ENCODE results near the gene BRD2. TPM values are rescaled to one million over a fixed set of nuclear protein-coding genes. Genes with fewer than 3 reads are reported as not detected.

Gene BRD2
- total RNA-seq, 8 experiments from 2014 or later: 124 to 401 (median 193) TPM

GRCh38 chr6:33017694-33018353 lies 49.4 kb downstream of the BRD2 start:
- WGBS, 10 experiments: 40 to 93% (median 77%) methylated on average over 1 to 3 of the region's 3 CpGs; no CpG with 5 or more reads in 1 of the 10 experiments
- H3K27ac ChIP-seq: no peak overlapping the region

GRCh38 chr6:33018418-33018817 lies 50.0 kb downstream of the BRD2 start:
- Histone ChIP-seq H3K27ac (no peak overlapping the region), H3K4me1 (replicated peaks in 1 of 2) (peaks cover 0 to 2% of the 10 kb centered on the region in 2 donors), H3K4me3 (no peak overlapping the region)
- no peak for ATAC-seq (replicated peaks in 6 of 8)
- in situ Hi-C loops (cut with MboI; ENCODE audit: low pct_unique_long_range_greater_than_20kb in 2 of 9, low sequenced_read_pairs in 9 of 9, unreplicated experiment in 9 of 9): loop anchor here in 6 of 9 experiments (10.0 to 25.0 kb wide), 3 partner anchors 119 to 226 kb away; no protein-coding TSS in a partner anchor

More at GRCh38 chr6:33017694-33018353, 49.4 kb downstream of the BRD2 start:
- peaks cover 0 to 2% of the 10 kb centered on the region in 2 donors for H3K4me1 ChIP-seq (replicated peaks in 1 of 2)
- H3K4me3 ChIP-seq: no peak overlapping the region
- in situ Hi-C loops (cut with MboI; ENCODE audit: low pct_unique_long_range_greater_than_20kb in 2 of 9, low sequenced_read_pairs in 9 of 9, unreplicated experiment in 9 of 9): loop anchor here in 6 of 9 experiments (10.0 to 25.0 kb wide), 3 partner anchors 119 to 227 kb away; no protein-coding TSS in a partner anchor
- no peak for ATAC-seq (replicated peaks in 6 of 8)

GRCh38 chr6:33018904-33019303 lies 50.5 kb downstream of the BRD2 start:
- in situ Hi-C loops (cut with MboI; ENCODE audit: low pct_unique_long_range_greater_than_20kb in 2 of 9, low sequenced_read_pairs in 9 of 9, unreplicated experiment in 9 of 9): loop anchor here in 6 of 9 experiments (10.0 to 25.0 kb wide), 3 partner anchors 118 to 226 kb away; no protein-coding TSS in a partner anchor
- ATAC-seq (replicated peaks in 6 of 8): peak in 3 of 8 experiments; percentile 87 to 93 (median 91)

GRCh38 chr6:33019372-33019771 lies 51.0 kb downstream of the BRD2 start:
- ATAC-seq (replicated peaks in 6 of 8): peak in 3 of 8 experiments; percentile 21 to 42 (median 37)
- in situ Hi-C loops (cut with MboI; ENCODE audit: low pct_unique_long_range_greater_than_20kb in 2 of 9, low sequenced_read_pairs in 9 of 9, unreplicated experiment in 9 of 9): loop anchor here in 6 of 9 experiments (10.0 to 25.0 kb wide), 3 partner anchors 118 to 225 kb away; no protein-coding TSS in a partner anchor
- Histone ChIP-seq H3K27ac (no peak overlapping the region), H3K4me1 (replicated peaks in 1 of 2) (peaks cover 0 to 2% of the 10 kb centered on the region in 2 donors), H3K4me3 (no peak overlapping the region)

More at GRCh38 chr6:33018904-33019303, 50.5 kb downstream of the BRD2 start:
- 0 to 65% (median 21%) methylated on average over 2 to 6 of the region's 6 CpGs; no CpG with 5 or more reads in 1 of the 10 experiments for WGBS, 10 experiments
- H3K4me3 ChIP-seq: no peak overlapping the region
- H3K4me1 ChIP-seq (replicated peaks in 1 of 2): peaks cover 0 to 2% of the 10 kb centered on the region in 2 donors
- H3K27ac ChIP-seq: no peak overlapping the region

GRCh38 chr6:33021917-33022316 lies 53.5 kb downstream of the BRD2 start:
- Histone ChIP-seq H3K27ac (no peak overlapping the region), H3K4me1 (replicated peaks in 1 of 2) (no peaks in the 10 kb centered on the region), H3K4me3 (no peak overlapping the region)
- in situ Hi-C loops (cut with MboI; ENCODE audit: low pct_unique_long_range_greater_than_20kb in 2 of 9, low sequenced_read_pairs in 9 of 9, unreplicated experiment in 9 of 9): loop anchor here in 5 of 9 experiments (25.0 kb wide), 2 partner anchors 115 to 215 kb away; no protein-coding TSS in a partner anchor
- ATAC-seq (replicated peaks in 6 of 8): no peak
- WGBS, 10 experiments: 100% methylated on average over 1 to 2 of the region's 11 CpGs; no CpG with 5 or more reads in 8 of the 10 experiments

- ATAC-seq (replicated peaks in 6 of 8): no peak
- H3K4me3 ChIP-seq: no peak overlapping the region
- H3K4me1 ChIP-seq (replicated peaks in 1 of 2): no peaks in the 10 kb centered on the region
- WGBS, 10 experiments: 20 to 83% (median 61%) methylated on average over 1 to 3 of the region's 3 CpGs; no CpG with 5 or more reads in 1 of the 10 experiments
- in situ Hi-C loops (cut with MboI; ENCODE audit: low pct_unique_long_range_greater_than_20kb in 2 of 9, low sequenced_read_pairs in 9 of 9, unreplicated experiment in 9 of 9): loop anchor here in 5 of 9 experiments (25.0 kb wide), 2 partner anchors 114 to 214 kb away; no protein-coding TSS in a partner anchor
- H3K27ac ChIP-seq: no peak overlapping the region
These were observed 55.1 kb downstream of the BRD2 start for GRCh38 chr6:33023536-33023935.

- Histone ChIP-seq H3K4me3 (no peak overlapping the region), H3K4me1 (replicated peaks in 1 of 2) (no peaks in the 10 kb centered on the region), H3K27ac (no peak overlapping the region)
- in situ Hi-C loops (cut with MboI; ENCODE audit: low pct_unique_long_range_greater_than_20kb in 2 of 9, low sequenced_read_pairs in 9 of 9, unreplicated experiment in 9 of 9): loop anchor here in 5 of 9 experiments (25.0 kb wide), 2 partner anchors 113 to 213 kb away; no protein-coding TSS in a partner anchor
- peak in 3 of 8 experiments; percentile 45 to 75 (median 69) for ATAC-seq (replicated peaks in 6 of 8)
These were observed 56.1 kb downstream of the BRD2 start for GRCh38 chr6:33024521-33024920.

- WGBS, 10 experiments: 0 to 50% (median 18%) methylated on average over 1 of the region's 1 CpG; no CpG with 5 or more reads in 3 of the 10 experiments
- ATAC-seq (replicated peaks in 6 of 8): no peak
- no peak overlapping the region for H3K27ac ChIP-seq
- H3K4me3 ChIP-seq: no peak overlapping the region
- H3K4me1 ChIP-seq (replicated peaks in 1 of 2): no peaks in the 10 kb centered on the region
- in situ Hi-C loops (cut with MboI; ENCODE audit: low pct_unique_long_range_greater_than_20kb in 2 of 9, low sequenced_read_pairs in 9 of 9, unreplicated experiment in 9 of 9): no loop called here
These were observed 59.9 kb downstream of the BRD2 start for GRCh38 chr6:33028220-33028849.

GRCh38 chr6:33029328-33030184 lies 61.2 kb downstream of the BRD2 start:
- no peaks in the 10 kb centered on the region for H3K4me1 ChIP-seq (replicated peaks in 1 of 2)
- no peak overlapping the region for H3K4me3 ChIP-seq
- ATAC-seq (replicated peaks in 6 of 8): peak in 3 of 8 experiments; percentile 71 to 83 (median 81)
- H3K27ac ChIP-seq: no peak overlapping the region
- in situ Hi-C loops (cut with MboI; ENCODE audit: low pct_unique_long_range_greater_than_20kb in 2 of 9, low sequenced_read_pairs in 9 of 9, unreplicated experiment in 9 of 9): no loop called here
- 0 to 90% (median 36%) methylated on average over 1 to 5 of the region's 6 CpGs; no CpG with 5 or more reads in 2 of the 10 experiments for WGBS, 10 experiments

- no peak for ATAC-seq (replicated peaks in 6 of 8)
- Histone ChIP-seq H3K27ac (no peak overlapping the region), H3K4me3 (no peak overlapping the region), H3K4me1 (replicated peaks in 1 of 2) (no peaks in the 10 kb centered on the region)
- 0 to 75% (median 35%) methylated on average over 1 to 3 of the region's 3 CpGs; no CpG with 5 or more reads in 2 of the 10 experiments for WGBS, 10 experiments
- in situ Hi-C loops (cut with MboI; ENCODE audit: low pct_unique_long_range_greater_than_20kb in 2 of 9, low sequenced_read_pairs in 9 of 9, unreplicated experiment in 9 of 9): no loop called here
These were observed 61.9 kb downstream of the BRD2 start for GRCh38 chr6:33030245-33030644.

Data from motor neuron (in vitro differentiated cells).